COLO829 (cell line): Measurements from ENCODE around the gene CDC42BPB.
"Not testable (repeated sequence)": the region's sequence is repeated elsewhere in the genome, so short reads cannot be mapped to it uniquely, and the experiment has no call there.

Experiments used
- DNase-seq: peaks from one replicate; pipeline ENCODE4 v3.0.0; 2012; ENCODE audit warnings: low spot score

Gene CDC42BPB

DNA sequence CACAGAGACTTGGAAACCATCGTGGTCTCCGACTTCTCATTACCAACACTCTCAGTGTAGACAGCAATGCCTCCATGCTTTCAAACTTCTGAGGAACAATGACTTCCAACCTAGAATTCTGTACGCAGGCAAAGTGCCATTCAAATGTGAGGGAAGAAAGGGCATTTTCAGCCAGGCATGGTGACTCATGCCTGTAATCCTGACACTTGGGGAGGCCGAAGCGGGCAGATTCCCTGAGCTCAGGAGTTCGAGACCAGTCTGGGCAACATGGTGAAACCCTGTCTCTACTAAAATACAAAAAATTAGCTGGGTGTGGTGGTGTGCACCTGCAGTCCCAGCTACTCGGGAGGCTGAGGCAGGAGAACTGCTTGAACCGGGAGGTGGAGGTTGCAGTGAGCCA, 9.9 kb downstream of the CDC42BPB start:
- DNase-seq = not testable (repeated sequence)

DNA sequence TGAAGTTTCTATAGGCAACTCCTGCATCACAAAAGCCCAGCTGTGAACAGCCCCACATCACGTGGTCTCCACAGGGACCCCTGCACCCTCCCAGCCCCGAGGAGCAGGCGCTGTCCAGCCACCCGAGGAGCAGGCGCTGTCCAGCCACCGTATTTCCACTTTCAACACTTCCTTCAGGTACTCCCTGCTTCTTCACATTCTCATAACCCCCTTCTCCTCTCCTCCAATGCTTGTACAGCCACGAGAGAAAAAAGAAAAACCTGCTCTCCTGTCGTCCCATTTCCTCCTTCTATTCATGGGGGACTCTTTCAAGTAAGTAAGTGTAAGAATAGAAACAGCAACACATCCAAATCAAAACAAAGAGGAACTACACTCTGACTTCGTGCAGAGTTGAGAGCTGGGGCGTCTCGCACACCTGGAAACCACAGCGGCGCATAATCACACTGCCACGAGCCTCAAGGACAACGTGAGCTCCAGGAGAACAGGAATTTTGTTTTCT, 11.9 kb downstream of the CDC42BPB start:
- DNase-seq = no peak

DNA sequence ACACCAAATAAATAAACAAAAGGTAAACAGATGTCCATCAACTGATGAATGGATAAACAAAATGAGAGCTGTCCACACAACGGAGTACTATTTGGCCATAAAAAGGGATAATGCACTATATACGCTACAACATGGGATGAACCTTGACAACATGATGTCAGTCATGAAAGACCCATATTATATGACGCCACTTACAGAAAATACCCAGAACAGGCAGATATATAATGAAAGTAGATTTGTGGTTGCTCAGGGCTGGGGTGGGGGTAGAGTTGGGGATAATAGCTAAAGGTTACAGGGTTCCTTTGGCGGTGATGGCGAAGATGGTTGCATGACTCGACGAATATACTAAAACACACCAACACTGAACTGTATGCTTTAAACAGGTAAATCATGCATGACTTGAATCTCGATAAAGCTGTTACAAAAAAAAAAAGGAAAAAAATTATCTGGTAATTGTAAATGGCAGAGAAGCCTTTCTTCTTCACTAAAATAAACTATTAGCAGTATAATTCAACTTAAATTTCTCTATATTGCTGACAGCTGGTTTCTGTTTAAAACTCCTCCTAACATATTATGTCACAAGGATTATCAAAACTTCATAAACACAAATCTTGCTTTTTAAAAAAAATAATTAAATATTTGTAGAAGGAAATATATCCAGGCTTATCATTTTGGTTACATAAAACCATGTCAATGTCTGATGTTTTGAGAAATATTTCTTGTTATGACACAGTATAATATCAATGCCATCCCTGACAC, 13.9 kb downstream of the CDC42BPB start:
- no peak for DNase-seq

DNA sequence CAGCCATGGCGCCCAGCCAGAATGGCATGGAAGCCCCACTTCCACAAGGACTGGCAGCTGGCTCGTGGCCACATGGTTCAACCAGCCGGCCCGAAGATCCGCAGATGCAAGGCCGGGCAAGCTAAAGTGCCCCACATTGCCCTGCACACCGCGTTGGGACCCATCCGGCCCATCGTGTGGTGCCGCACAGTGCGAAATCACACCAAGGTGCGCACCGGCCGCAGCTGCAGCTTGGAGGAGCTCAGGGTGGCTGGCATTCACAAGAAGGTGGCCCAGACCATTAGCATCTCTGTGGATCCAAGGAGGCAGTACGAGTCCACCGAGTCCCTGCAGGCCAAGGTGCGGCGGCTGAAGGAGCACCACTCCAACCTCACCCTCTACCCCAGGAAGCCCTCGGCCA, 15.9 kb downstream of the CDC42BPB start:
- DNase-seq = no peak

DNA sequence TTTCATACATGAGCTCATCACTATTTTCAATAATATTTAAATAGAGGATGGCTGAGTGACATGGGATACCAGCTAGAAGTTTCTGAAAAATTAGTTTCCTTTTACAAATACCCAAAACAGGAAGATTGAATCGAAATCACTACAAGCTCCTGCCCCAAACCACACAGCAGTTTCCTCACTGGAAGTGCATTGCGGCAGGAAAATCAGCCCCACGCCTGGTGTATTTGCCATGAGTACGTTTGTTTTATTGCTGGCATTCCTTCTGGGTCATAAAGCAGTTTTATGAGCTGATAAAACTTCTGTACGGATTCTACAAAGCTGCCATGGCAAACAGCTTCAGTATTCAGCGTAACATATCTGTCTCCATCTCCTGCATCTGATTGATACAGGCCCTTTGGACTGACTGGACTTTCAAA, 23.7 kb downstream of the CDC42BPB start:
- no peak for DNase-seq

DNA sequence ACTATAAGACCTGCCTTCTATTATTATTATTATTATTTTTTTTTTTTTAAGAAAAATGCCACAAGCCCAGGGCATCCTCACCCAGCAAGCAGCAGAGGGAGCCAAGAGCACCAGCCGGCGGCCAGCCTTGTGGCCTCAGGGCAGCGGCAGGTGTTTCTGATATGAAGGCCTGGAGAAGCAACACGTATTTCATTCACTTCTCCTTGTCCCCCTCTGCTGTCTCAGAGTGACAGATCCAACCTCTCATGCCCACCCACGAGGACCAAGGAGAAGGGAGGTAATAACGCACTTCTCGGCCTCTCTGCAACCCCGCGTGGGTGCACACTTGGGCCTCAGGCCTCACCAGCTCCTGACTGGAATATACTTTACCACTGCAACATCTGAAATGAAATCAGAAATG, 25.4 kb downstream of the CDC42BPB start:
- no peak for DNase-seq

DNA sequence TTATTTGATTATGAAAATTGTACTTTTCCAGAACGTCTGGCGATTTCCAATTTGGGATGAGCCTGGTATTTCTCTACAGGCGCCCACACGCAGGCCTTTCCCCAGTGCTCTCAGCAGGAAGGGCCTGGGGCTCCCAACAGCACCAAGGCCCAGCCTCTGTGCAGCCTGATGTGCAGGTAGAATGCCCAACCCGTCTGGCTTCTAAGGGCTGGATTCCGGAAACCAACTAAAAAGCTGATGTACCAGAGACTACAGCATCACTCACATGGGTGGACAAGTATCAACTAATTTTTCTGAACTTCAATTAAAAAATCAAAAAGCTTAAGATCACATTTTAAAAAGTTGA, 25.8 kb downstream of the CDC42BPB start:
- no peak for DNase-seq

DNA sequence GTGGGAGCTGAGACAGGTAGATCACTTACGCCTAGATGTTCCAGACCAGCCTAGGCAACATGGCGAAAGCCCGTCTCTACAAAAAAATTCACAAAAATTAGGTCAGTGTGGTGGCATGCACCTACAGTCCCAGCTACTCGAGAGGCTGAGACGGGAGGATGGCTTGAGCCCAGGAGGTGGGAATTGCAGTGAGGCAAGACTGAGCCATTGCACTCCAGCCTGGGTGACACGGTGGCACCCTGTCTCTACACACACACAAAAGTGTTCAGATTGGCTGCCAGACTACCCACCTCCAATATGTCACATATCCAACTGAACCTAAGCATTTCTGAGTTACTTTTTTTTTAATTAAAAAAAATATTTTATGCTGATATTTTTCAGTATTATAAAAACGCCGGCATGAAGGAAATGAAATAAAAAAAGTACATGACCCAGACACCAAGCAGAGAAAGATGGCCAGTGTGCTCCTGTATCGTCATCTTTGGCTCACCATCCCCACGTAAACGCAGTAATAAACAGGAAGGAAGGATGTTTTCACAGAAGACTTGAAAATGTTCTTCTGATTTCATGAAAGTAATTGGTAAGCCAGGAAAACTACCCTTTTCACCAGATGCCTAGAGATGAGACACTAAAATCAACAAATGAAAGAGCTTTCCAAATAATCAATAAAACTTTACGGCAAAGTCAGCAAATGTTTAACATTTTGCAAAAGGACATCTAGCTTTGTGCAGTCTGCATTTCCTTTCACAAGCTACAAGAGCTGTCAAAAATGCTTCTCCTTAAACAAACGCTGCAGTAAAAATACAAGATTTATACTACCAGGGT, 26.4 kb downstream of the CDC42BPB start:
- DNase-seq = no peak

DNA sequence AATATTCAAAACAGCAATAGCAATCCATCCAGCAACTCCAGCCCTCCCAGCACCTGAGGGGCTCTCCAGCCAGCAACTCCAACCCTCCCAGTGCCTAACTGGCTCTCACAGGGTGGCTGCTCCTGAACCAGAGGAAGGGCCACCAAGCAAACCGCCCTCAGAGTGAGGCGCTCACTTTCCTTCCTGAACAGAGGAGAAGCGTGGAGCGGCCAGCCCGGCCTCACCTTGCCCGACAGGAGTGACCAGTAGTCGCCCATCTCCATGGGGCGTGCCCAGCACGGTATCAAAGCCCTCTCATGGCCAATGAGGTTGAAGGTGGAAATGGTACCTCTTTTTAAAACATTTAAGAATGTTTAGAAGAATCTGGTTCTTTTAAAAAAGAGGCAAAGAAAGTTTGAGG, 27.4 kb downstream of the CDC42BPB start:
- no peak for DNase-seq

DNA sequence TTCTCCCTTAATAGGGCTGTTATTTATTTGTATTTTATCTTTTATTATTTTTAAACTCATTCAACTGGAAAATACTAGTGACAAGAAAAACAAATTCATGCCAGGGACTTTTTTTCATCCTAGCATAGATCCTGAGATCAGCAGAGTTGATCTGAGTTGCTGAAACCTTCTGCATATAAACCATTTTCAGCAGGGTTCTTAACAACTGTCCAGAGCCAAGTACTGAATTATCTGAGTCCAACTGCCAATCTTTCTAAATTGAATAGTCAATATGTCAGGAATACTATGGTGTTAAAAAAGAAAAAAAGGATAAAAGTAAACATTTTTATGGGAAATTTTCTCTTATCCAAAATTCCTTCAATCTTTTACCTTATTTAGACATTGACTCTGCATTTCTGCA, 28.6 kb downstream of the CDC42BPB start:
- no peak for DNase-seq

DNA sequence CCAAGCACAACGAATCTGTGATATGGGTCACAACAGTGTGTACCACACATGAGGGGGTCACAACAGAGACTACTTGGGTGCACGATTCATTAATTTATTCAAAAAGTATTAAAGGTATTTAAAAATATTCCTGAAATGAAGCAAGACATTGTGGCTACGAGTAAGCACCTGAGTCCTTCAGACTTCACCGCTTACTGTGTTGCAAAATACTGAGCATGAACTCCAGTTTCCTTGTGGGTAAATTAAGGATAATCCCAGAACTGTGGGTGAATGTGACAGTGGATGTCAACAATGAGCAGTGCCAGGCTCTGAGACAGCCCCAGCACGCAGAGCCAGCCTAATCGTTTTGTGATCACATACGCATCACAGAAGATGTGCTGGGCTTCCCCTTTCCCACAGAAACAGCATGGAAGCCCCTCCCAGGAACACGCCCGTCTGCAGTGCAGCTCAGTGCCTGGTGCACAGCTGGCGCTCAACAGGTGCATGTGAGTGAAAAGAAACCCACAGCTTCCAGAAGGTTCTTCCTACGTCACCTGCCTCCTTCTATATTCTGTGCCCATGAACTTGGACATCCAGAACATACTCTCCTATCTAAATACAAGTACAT, 29.1 kb downstream of the CDC42BPB start:
- no peak for DNase-seq

DNA sequence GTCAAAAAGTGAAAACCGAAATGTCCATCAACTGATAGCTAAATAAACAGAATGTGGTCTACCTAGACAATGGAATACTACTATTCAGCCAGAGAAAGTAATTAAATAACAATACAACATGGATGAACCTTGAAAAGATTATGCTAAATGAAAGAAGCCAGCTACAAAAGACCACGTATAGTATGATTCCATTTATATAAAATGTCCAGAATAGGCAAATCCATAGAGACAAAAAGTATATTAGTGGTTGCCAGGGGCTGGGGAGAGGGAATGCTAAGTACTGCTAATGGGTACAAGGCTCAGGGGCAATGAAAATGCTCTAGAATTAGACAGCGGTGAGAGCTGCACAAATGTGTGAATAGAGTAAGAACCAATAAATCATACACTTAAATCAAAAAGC, 29.9 kb downstream of the CDC42BPB start:
- no peak for DNase-seq

DNA sequence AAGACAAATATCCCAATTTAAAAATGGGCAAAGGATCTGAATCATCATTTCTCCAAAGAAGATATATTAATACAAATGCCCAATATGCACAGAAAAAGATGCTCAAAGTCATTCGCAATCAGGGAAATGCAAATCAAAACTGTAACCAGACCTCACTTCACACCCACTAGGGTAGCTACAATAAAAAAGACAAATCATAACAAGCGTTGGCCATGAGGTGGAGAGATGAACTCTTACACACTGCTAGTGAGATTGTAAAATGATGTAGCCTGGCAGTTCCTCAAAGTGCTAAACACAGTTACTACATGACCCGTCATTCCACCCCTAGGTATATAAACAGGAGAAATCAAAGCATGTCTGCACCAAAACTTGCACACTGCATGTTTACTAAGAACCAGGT, 30.4 kb downstream of the CDC42BPB start:
- DNase-seq = no peak

DNA sequence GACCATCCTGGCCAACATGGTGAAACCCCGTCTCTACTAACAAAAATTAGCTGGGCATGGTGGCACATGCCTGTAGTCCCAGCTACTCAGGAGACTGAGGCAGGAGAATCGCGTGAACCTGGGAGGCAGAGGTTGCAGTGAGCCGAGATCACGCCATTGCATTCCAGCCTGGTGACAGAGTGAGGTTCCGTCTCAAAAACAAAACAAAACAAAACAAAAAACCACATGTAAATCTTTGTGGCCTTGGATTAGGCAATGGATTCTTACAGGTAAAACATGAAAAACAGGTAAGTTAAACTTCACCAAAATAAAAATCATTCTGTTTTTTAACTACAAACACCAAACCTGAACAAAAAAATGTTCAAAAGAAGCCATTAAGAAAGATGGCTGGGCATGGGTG, 31.2 kb downstream of the CDC42BPB start:
- not testable (repeated sequence) for DNase-seq

DNA sequence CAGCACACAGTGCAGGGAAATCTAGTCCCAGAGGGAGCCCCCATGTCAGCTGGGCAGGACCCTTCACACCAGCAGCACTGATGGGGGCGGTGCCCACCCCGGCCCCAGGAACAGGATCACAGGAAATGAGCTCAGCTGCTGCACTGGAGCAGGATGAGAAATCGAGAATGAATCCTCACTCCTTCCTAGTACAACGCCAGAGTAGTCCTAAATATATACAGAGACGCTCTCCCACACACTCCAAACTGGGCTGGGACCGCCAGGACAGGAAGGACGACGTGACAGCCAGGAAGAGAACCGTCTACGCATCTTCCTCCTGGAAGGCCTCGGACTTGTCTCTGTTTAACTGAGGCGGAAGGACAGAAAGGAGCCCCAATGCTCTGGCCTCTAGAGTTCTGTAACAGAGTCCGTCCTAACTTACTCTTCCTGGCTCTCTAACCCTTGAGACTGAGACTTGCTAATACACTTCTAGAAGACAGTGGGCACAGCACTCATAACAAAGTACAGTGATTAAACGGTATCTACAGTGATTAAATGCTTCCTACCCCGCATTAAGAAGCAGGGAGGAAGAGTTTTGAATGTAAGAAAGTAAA, 33.4 kb downstream of the CDC42BPB start:
- no peak for DNase-seq

DNA sequence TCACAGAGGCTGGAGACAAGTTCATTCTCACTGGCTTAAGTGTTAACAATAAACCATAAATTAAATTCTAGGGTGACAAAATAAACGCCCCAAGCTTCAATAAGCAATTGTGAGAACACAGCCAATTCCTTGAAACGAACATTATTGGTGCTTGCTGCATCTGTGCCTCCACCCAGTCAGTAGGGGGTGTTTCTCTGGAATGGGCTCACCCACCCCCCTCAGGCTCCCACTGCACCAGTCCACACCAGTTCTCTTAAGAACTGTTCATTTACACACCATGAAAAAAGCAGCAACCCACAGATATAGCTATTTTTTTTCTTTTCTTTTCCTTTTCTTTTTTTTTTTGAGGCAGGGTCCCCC, 34.7 kb downstream of the CDC42BPB start:
- DNase-seq = no peak

DNA sequence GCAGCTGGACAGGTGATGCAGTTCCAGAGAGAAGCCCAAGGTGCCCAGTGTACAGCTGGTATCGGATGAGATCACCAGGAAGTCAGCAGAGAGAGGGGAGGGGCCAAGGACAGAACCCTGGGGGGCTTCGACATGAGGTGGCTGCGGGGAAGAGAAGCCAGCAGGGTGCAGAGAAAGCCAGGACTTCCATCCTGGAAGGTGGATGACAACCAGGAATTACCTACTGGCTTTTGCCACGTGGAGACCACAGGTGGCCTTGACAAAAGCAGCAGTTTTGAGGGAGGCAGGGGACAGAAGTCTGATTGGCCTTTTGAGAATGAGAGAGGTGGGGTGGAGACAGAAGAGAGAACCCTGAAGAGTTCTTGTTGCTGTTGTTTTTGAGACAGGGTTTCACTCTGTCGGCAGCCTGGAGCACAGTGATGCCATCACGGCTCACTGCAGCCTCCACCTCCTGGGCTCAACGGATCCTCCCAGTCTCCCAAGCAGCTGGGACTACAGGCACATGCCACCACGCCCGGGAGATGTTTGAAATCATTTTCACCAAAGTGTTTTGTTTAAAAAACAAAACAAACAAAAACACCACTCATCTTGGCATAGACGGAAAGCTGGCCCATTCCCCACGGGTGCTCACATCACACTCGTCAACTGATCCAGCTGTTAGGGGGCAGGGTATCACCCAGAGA, 35.2 kb downstream of the CDC42BPB start:
- no peak for DNase-seq

DNA sequence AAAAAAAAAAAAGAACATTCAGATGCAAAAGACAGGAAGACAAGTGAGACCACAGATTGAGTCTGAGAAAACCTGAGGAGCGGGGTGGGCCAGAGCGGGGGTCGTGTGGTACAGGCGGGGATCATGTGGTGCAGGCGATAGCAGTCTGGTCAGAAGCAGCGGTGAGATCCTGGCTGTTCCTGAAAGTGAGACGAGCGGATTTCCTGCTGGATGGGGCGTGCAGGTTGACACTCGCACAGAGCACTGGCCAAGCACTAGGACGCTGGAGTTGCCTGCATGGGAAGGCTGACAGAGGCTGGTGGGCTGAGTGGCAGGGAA, 35.7 kb downstream of the CDC42BPB start:
- DNase-seq = no peak

DNA sequence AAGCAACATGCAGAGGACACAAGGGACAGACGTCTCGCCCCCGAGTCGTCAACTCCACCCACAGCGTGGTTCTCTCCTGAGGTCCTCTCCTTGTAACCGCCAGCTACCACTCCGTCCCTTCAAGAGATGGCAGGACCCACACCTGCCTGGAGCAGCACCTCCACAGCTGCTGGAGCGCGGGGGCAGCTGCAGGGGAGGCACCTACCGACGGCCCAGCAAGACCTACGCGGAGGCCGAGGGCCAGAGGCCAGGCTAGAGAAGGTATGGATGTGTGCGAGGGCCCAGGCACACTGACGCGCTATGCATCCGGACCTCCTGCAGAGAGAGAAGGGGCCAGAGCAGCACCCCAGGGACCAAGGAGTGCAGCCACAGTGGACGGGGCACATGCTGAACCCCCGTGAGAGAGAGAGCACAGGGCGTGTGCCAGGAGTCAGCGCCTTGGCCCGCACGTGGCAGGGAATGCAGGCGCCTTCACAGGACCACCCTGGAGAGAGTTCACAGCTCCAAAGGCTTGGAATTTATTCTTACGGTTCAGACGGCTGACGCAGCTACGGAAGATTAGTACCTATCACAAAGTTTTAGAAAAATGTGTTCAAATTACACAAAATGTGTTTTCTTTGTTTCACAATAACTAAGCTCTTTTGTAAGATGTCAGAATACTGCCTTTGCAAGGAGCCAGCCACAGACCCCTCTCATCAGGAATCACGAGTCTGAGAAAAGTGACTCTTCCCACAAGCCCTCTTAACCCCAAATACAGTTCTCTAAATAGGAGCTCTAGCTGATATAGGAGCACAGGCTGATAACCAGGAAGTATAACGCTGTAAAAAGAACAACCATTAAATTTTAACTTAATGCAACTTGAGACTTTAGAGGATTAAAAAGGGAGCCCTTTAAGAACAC, 36.8 kb downstream of the CDC42BPB start:
- DNase-seq = no peak

DNA sequence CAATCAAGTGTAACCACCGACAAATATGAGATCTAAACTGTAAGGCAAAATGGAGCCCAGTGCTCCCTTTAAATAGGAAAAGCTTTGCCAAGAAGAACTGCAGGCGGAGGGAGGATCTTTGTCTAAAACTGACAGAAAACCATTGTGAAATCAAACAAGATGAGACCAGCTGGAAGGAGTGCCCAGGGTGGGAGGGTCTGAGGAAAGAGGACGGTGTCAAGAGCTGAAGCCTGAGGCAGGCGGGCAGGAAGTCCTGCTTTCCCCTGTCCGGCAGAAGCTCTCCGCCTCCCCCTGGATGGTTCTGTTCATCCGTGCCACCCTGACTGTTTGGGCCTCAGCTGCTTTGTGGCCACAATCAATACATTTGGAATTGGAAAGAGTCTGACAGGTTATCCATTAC, 37.5 kb downstream of the CDC42BPB start:
- no peak for DNase-seq

DNA sequence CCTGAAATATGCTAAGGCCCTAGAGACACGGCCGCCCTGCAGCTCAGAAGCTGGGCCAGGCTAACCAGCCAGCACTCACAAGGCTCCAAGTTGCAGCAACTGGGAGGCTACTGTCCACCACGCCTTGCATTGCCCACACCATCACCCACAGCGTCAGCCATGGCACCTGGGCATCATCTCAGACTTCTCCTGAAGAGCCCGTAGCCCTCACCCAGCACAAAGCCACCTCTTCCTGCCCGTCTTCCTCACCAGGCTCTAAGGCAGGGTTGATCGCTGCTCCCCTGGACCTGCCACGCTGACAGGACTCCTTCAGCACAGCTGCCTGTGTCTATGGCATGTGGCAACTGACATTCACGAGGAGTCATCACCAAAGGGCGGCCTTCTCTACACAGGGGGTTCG, 38.1 kb downstream of the CDC42BPB start:
- DNase-seq = no peak
